ENCODE data around the gene FGD6.

The FGD6 gene

GRCh38 chr12:95258803-95259202, 41.5 kb upstream of the FGD6 start:
- in situ Hi-C loops (cut with MboI; ENCODE audit: low pct_unique_long_range_greater_than_20kb, low sequenced_read_pairs, unreplicated experiment) = no loop called here
- DNase-seq (ENCODE audit: low spot score) = no peak
- TF ChIP-seq, protein P1, sequence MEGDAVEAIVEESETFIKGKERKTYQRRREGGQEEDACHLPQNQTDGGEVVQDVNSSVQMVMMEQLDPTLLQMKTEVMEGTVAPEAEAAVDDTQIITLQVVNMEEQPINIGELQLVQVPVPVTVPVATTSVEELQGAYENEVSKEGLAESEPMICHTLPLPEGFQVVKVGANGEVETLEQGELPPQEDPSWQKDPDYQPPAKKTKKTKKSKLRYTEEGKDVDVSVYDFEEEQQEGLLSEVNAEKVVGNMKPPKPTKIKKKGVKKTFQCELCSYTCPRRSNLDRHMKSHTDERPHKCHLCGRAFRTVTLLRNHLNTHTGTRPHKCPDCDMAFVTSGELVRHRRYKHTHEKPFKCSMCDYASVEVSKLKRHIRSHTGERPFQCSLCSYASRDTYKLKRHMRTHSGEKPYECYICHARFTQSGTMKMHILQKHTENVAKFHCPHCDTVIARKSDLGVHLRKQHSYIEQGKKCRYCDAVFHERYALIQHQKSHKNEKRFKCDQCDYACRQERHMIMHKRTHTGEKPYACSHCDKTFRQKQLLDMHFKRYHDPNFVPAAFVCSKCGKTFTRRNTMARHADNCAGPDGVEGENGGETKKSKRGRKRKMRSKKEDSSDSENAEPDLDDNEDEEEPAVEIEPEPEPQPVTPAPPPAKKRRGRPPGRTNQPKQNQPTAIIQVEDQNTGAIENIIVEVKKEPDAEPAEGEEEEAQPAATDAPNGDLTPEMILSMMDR (IDR thresholded peaks at IDR 0.05; ENCODE audit: extremely low read depth, insufficient read depth, missing control alignments) = no peak

DNA sequence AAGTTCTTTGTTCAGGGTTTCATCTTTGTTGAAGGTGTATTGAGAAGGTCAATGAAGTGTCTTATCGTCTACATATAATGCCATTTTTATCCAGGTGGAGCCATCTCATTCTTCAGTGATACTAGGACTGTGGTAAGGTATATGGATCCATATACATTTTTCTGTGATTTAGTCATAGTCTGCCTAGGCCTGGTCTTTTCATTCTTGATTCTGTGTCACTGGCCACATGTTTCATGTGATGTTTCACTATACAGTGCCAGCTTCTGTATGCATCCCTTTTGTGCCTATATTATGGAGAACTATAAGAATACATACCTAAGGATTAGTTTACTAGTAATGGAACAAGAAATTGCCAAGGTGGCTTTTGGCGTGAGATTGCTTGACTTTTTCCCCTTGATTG, 40.9 kb upstream of the FGD6 start:
- TF ChIP-seq, protein P1 (IDR thresholded peaks at IDR 0.05; ENCODE audit: extremely low read depth, insufficient read depth, missing control alignments) = no peak
- no peak for DNase-seq (ENCODE audit: low spot score)
- in situ Hi-C loops (cut with MboI; ENCODE audit: low pct_unique_long_range_greater_than_20kb, low sequenced_read_pairs, unreplicated experiment) = no loop called here

DNA sequence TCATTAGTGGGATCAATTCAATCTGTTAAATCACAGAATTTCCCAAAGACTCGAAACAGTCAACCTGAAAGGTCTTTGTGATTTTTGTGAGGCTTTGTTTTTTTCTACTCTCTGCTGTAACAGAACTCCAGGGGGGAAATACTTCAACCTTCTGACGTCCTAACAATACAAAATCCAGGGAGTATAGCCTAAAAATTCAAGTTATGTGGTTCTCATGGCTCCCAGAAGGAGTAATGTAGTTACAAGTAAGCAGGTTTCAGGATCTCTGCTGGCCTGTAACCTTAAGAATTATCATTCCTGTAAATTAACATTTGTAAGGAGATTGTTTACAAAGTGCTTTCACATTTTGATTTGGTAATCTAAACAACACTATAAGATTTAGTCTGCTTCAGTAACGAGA, 40.3 kb upstream of the FGD6 start:
- DNase-seq (ENCODE audit: low spot score) = no peak
- TF ChIP-seq, protein P1 (IDR thresholded peaks at IDR 0.05; ENCODE audit: extremely low read depth, insufficient read depth, missing control alignments) = no peak
- in situ Hi-C loops (cut with MboI; ENCODE audit: low pct_unique_long_range_greater_than_20kb, low sequenced_read_pairs, unreplicated experiment) = no loop called here

- TF ChIP-seq, protein P1 (IDR thresholded peaks at IDR 0.05; ENCODE audit: extremely low read depth, insufficient read depth, missing control alignments) = no peak
- no peak for DNase-seq (ENCODE audit: low spot score)
- in situ Hi-C loops (cut with MboI; ENCODE audit: low pct_unique_long_range_greater_than_20kb, low sequenced_read_pairs, unreplicated experiment) = no loop called here
These were observed 36.1 kb upstream of the FGD6 start for GRCh38 chr12:95253386-95253785.

DNA sequence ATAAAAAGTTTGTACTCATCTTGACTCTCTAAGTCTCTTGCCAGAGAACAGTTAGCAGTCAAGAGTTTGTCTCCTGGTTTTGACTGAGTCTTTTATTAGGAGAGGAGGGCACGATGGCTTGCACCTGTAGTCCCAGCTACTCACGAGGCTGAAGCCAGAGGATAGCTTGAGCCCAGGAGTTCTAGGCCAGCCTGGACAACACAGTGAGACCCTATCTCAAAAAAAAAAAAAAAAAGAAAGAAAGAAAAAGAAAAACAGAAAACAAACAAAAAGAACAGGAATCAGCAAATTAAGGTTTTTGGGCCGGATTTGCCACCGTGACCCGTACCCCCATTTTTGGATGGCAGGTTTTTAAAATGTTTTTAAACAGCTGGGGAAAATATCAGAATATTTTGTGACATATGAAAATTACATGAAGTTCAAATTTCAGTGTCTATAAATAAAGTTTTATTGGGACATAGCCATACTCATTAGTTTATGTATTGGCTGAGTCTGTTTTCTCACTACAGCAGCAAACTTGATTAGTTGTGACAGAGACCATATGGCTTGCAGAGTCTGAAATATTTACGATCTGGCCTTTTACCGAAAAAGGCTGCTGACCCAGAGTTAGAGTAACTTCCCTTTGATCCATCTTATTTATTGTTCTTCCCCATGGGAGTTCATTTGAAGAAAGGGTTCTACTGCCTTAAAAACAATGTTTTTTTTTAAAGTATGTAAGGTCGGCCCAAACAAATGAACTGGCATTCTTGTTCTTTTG, 31.5 kb upstream of the FGD6 start:
- DNase-seq (ENCODE audit: low spot score) = no peak
- in situ Hi-C loops (cut with MboI; ENCODE audit: low pct_unique_long_range_greater_than_20kb, low sequenced_read_pairs, unreplicated experiment) = no loop called here
- TF ChIP-seq, protein P1 (IDR thresholded peaks at IDR 0.05; ENCODE audit: extremely low read depth, insufficient read depth, missing control alignments) = no peak

DNA sequence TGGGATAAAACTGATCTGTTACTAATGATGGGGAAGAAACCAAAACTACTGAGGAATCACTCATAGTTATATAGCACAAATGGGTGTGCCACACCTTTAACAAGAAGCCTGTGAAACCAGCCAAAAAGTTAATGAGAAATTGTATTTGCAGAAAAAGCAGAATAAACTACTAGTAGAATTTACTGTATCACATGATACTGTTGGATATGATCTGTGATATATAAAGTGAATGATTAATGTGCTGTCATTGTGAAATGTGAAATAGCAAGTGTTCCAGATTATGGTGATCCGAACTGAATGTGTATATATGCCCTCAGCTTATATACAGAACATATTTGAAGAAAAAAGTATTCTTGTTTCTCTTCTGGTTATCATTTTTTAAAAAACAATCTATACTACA, 30.8 kb upstream of the FGD6 start:
- TF ChIP-seq, protein P1 (IDR thresholded peaks at IDR 0.05; ENCODE audit: extremely low read depth, insufficient read depth, missing control alignments) = no peak
- DNase-seq (ENCODE audit: low spot score) = no peak
- in situ Hi-C loops (cut with MboI; ENCODE audit: low pct_unique_long_range_greater_than_20kb, low sequenced_read_pairs, unreplicated experiment) = no loop called here
